Thoracic aorta (tissue), 2 donors: ENCODE results near the gene FAM76A. TPM values are rescaled to one million over a fixed set of nuclear protein-coding genes. Genes with fewer than 3 reads are reported as not detected.

Experiments
- ATAC-seq: fragments of 150-250 bp; one replicate; pipeline ENCODE4 v1.8.0; 2017; ENCODE audit warnings: low read depth; ENCODE audit not compliant: insufficient number of reproducible peaks, low FRiP score
- DNase-seq: peaks from one replicate; pipeline ENCODE4 v3.0.0-alpha.2; 2020; ENCODE audit warnings: low spot score
- H3K27ac ChIP-seq, 2 donors: fragments of 200-600 bp; sonication (generic); 1 replicate in 1 of 2; 2 replicates in 1 of 2; pipeline ENCODE4 v1.5.1; 2016; ENCODE audit warnings: mild to moderate bottlenecking in 2 of 2, moderate library complexity in 2 of 2
- H3K27me3 ChIP-seq: fragments of 200-600 bp; sonication (generic); replicated peaks from 2 replicates; pipeline ENCODE4 v1.6.0; 2016; ENCODE audit warnings: mild to moderate bottlenecking; ENCODE audit not compliant: insufficient read depth
- H3K36me3 ChIP-seq: fragments of 200-600 bp; sonication (generic); one replicate; pipeline ENCODE4 v1.5.1; 2016
- H3K4me1 ChIP-seq, 2 donors: fragments of 200-600 bp; sonication (generic); 1 replicate in 1 of 2; 2 replicates in 1 of 2; pipeline versions ENCODE4 v1.5.1 to v1.6.0; 2016; ENCODE audit warnings: low read depth in 2 of 2, mild to moderate bottlenecking in 1 of 2; ENCODE audit not compliant: control insufficient read depth in 1 of 2
- H3K4me3 ChIP-seq: fragments of 200-600 bp; sonication (generic); 2 replicates; pipeline ENCODE4 v1.5.1; 2016; ENCODE audit warnings: mild to moderate bottlenecking
- H3K9me3 ChIP-seq: fragments of 200-600 bp; sonication (generic); 2 replicates; pipeline ENCODE4 v1.5.1; 2016
- total RNA-seq, 2 donors: library from RNA; depleted of rRNA; stranded (reverse); fragments of >200 nt; gene quantifications; one replicate each; pipeline versions ENCODE4 v1.1.0 to v1.2.3, GENCODE V29; 2016
- TF ChIP-seq, protein P1 (sequence below): fragments of 200-600 bp; sonication (generic); IDR thresholded peaks from one replicate; pipeline ENCODE4 v1.5.1; 2019; ENCODE audit warnings: antibody characterized with exemption

The FAM76A gene
- total RNA-seq, 2 donors from 2014 or later = 18.0 to 19.0 TPM

DNA sequence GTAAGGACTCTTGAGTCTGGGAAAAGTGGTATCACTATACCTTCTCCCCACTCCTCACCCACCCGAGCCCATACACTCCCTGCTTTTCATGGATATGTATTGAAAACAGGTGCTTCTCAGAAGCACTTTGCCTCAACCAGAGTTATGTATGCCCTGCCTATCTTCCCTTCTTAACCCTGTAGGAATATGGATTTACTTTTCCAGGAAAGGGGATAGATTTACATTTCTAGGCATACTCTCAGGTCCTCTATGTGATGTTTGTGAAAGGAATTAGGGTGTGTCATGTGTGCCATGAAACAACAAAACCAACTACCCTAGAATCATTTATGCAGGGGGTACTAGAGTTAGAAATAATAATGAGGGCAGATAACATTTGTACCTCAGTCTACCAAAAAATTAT lies 36.3 kb downstream of the FAM76A start:
- H3K9me3 ChIP-seq = no peaks in the 10 kb centered on the region
- H3K27me3 ChIP-seq = no peaks in the 10 kb centered on the region
- TF ChIP-seq, protein P1, sequence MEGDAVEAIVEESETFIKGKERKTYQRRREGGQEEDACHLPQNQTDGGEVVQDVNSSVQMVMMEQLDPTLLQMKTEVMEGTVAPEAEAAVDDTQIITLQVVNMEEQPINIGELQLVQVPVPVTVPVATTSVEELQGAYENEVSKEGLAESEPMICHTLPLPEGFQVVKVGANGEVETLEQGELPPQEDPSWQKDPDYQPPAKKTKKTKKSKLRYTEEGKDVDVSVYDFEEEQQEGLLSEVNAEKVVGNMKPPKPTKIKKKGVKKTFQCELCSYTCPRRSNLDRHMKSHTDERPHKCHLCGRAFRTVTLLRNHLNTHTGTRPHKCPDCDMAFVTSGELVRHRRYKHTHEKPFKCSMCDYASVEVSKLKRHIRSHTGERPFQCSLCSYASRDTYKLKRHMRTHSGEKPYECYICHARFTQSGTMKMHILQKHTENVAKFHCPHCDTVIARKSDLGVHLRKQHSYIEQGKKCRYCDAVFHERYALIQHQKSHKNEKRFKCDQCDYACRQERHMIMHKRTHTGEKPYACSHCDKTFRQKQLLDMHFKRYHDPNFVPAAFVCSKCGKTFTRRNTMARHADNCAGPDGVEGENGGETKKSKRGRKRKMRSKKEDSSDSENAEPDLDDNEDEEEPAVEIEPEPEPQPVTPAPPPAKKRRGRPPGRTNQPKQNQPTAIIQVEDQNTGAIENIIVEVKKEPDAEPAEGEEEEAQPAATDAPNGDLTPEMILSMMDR = no peak
- DNase-seq (no peak), ATAC-seq (no peak)
- no peak overlapping the region for H3K4me3 ChIP-seq
- no peak overlapping the region for H3K27ac ChIP-seq
- H3K36me3 ChIP-seq = peaks cover 26% of the 10 kb centered on the region
- no peaks in the 10 kb centered on the region for H3K4me1 ChIP-seq

DNA sequence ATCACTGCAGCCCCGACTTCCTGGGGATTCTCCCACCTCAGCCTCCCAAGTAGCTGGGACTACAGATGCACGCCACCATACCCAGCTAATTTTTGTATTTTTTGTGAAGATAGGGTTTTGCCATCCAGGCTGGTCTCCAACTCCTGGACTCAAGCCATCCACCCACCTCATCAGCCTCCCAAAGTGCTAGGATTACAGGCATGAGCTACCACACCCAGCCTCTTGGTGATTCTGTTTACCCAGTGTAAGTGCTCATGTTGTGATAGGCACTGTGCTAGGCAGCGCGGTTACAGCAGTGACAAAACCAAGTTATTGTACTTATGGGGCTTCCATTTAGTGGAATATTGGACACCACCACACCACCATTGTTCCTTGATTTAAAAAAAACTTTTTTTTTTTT lies 37.6 kb downstream of the FAM76A start:
- no peak overlapping the region for H3K27ac ChIP-seq
- no peak overlapping the region for H3K4me3 ChIP-seq
- H3K9me3 ChIP-seq = no peaks in the 10 kb centered on the region
- H3K4me1 ChIP-seq = no peaks in the 10 kb centered on the region
- TF ChIP-seq, protein P1 = no peak
- peaks cover 26% of the 10 kb centered on the region for H3K36me3 ChIP-seq
- ATAC-seq (no peak), DNase-seq (no peak)
- H3K27me3 ChIP-seq = no peaks in the 10 kb centered on the region

DNA sequence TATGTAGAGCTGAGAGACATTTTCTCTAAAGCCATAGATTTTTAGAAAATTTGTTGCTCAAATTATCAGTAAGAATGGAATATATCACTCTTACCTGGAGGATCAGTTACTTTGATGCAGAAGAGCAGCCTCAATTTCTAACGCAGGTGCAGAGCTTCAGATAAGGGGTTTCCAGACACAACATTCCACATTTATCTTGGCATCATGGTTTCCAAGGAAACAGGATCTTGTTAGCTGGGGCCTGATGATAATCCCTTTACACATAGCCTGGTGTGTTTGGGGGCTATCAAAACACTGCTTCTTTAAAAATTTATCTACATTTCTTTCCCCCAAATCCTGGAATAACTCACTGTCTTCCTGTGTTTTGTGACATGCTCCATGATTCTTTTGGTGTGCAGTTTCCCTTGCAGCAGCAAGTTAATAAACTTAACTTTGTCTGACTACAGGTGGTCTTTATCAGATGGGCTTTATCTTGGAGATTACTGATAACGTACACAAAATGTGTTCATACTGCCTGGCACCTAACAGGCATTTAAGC lies 44.6 kb downstream of the FAM76A start:
- Histone ChIP-seq H3K4me1 (peaks cover 15 to 22% of the 10 kb centered on the region in 2 donors), H3K36me3 (no peaks in the 10 kb centered on the region), H3K27ac (no peak overlapping the region), H3K4me3 (no peak overlapping the region), H3K9me3 (no peaks in the 10 kb centered on the region), H3K27me3 (no peaks in the 10 kb centered on the region)
- ATAC-seq (no peak), DNase-seq (no peak)
- TF ChIP-seq, protein P1 = no peak

DNA sequence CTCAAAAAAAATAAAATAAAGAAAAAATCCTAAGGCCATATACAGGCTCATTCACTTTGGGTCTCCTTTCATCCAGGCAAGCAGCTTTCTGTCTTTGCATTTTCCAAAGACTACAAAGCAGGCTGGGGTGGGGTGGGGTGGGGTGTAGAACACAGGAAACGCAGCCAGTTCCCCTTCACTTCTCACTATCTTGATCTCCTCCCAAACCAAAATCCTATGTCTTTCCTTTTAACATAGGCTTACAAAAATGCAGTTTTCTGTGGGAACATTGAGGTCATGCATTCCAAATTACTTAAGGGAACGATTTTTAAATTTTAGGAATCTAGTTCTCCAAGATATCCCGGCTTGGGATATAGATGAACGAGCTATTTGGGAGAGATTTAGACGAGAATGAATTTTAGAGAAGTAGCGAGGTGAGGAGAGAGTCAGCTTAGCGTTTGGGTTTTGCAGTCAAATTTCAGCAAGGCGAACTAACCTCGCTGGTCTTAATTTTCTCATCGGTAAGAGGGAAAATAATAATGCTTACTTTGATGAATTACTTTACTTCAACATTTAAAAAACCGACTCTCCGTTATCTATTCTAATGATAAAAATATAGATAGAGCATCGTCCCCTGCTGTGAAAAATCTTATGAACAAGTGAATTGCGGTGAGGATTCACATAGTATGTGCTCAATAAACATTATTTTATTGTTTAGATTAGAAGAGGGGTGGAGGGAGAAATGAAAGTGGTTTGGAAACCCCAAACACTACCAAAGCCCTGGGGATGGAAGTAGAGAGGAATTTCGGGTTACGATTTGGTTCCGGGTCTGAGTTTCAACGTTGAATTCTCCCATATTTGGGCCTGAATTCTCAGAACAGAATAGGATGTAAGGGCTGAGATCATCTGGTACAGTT lies 46.5 kb downstream of the FAM76A start:
- Histone ChIP-seq H3K4me1 (peaks cover 17 to 38% of the 10 kb centered on the region in 2 donors), H3K27ac (peak overlapping the region; percentile 85 to 97), H3K27me3 (no peaks in the 10 kb centered on the region), H3K9me3 (no peaks in the 10 kb centered on the region), H3K36me3 (no peaks in the 10 kb centered on the region), H3K4me3 (peak overlapping the region; percentile 96)
- ATAC-seq = no peak
- TF ChIP-seq, protein P1 = no peak
- DNase-seq = no peak
